Right ventricle myocardium inferior (tissue), 1 donor: ENCODE data around the gene LUZP1. TPM values are rescaled to one million over a fixed set of nuclear protein-coding genes. Genes with fewer than 3 reads are reported as not detected.
"Not testable (repeated sequence)": the region's sequence is repeated elsewhere in the genome, so short reads cannot be mapped to it uniquely, and the experiment has no call there.

Source experiments
- ATAC-seq: fragments of 200-7000 bp; cut with Tn5 transposase; one replicate; pipeline ENCODE4 v1.9.1; 2020; ENCODE audit warnings: mild to moderate bottlenecking, moderate library complexity
- DNase-seq: peaks from one replicate; pipeline ENCODE4 v3.0.0; 2021; ENCODE audit errors: missing footprints
- intact Hi-C: fragments of 100-400 bp; cut with DNase I; formaldehyde crosslinking; loops from one replicate; pipeline ENCODE4 v1.11.0; 2022
- total RNA-seq: library from RNA; stranded (reverse); fragmentation: NEBNext Ultra II Directional; extraction: Animal tissue kit (Norgen Biotek cat#: 25700); gene quantifications from one replicate; pipeline ENCODE4 v1.2.1, GENCODE V29; 2021
- donor health status: DM: no; HTN: yes; CAD: no; lungs with severe emphysema.

Gene LUZP1
- total RNA-seq, 1 donor from 2014 or later, result 30.4 TPM

- intact Hi-C loops, result no loop called here
- DNase-seq, result no peak
- ATAC-seq, result no peak
Measured at GRCh38 chr1:23194119-23194984, 25.7 kb upstream of the LUZP1 start.

- intact Hi-C loops, result no loop called here
- DNase-seq (no peak), ATAC-seq (no peak)
Measured at GRCh38 chr1:23193391-23194118, 24.9 kb upstream of the LUZP1 start.

- ATAC-seq (no peak), DNase-seq (no peak)
- intact Hi-C loops, result no loop called here
Measured at GRCh38 chr1:23191199-23191598, 22.5 kb upstream of the LUZP1 start.

- intact Hi-C loops, result not testable (repeated sequence)
Measured at GRCh38 chr1:23188936-23189452, 20.3 kb upstream of the LUZP1 start.

GRCh38 chr1:23188434-23188884 is 19.8 kb upstream of the LUZP1 start:
- no peak for DNase-seq
- intact Hi-C loops, result no loop called here
- ATAC-seq, result no peak

More at GRCh38 chr1:23188936-23189452, 20.3 kb upstream of the LUZP1 start:
- DNase-seq, ATAC-seq: not testable (repeated sequence)

GRCh38 chr1:23187637-23188036 is 19.0 kb upstream of the LUZP1 start:
- intact Hi-C loops, result no loop called here
- no peak for DNase-seq
- ATAC-seq, result no peak

GRCh38 chr1:23185381-23185780 is 16.7 kb upstream of the LUZP1 start:
- DNase-seq, result no peak
- intact Hi-C loops, result loop anchor here (2.0 kb wide), 1 partner anchor 209 kb away; no protein-coding TSS in a partner anchor
- no peak for ATAC-seq

- intact Hi-C loops, result loop anchor here (1.0 to 2.0 kb wide), 2 partner anchors 86 to 208 kb away; no protein-coding TSS in a partner anchor
- ATAC-seq (no peak), DNase-seq (no peak)
Measured at GRCh38 chr1:23184212-23184934, 15.7 kb upstream of the LUZP1 start.

GRCh38 chr1:23179862-23180261 is 11.2 kb upstream of the LUZP1 start:
- intact Hi-C loops, result no loop called here
- DNase-seq, result no peak
- ATAC-seq, result no peak

GRCh38 chr1:23178950-23179349 is 10.3 kb upstream of the LUZP1 start:
- DNase-seq, result no peak
- intact Hi-C loops, result no loop called here
- no peak for ATAC-seq

- DNase-seq, result no peak
- peak; percentile 19 for ATAC-seq
- intact Hi-C loops, result no loop called here
Measured at GRCh38 chr1:23178414-23178813, 9.8 kb upstream of the LUZP1 start.

GRCh38 chr1:23177438-23178380 is 9.1 kb upstream of the LUZP1 start:
- ATAC-seq (peak; percentile 94), DNase-seq (peak; percentile 89)
- intact Hi-C loops, result no loop called here

GRCh38 chr1:23177031-23177430 is 8.4 kb upstream of the LUZP1 start:
- intact Hi-C loops, result no loop called here
- no peak for DNase-seq
- ATAC-seq, result no peak

- intact Hi-C loops, result no loop called here
- DNase-seq (no peak), ATAC-seq (no peak)
Measured at GRCh38 chr1:23174426-23175110, 5.9 kb upstream of the LUZP1 start.

- intact Hi-C loops, result no loop called here
- DNase-seq (no peak), ATAC-seq (no peak)
Measured at GRCh38 chr1:23171181-23171755, 2.6 kb upstream of the LUZP1 start.

GRCh38 chr1:23169727-23170335 is 1.2 kb upstream of the LUZP1 start:
- intact Hi-C loops, result loop anchor here (5.0 kb wide), 1 partner anchor 48 kb away; no protein-coding TSS in a partner anchor
- peak; percentile 79 for DNase-seq
- peak; percentile 77 for ATAC-seq
